Activated naive CD4-positive, alpha-beta T cell treated with anti-CD3 and anti-CD28 coated beads for 36 hours (primary cell): ENCODE data around the gene MAP3K2. TPM values are rescaled to one million over a fixed set of nuclear protein-coding genes. Genes with fewer than 3 reads are reported as not detected.

Source experiments
- CTCF ChIA-PET: fragments of 350-600 bp; sonication (Branson Sonifier 250); formaldehyde crosslinking; loops from one replicate; lab custom pipeline; 2021; ENCODE audit warnings: antibody characterized with exemption; lab: Charles Lee
- DNase-seq: peaks from one replicate; pipeline ENCODE4 v3.0.0-alpha.2; 2020
- H3K27ac Mint-ChIP-seq: one replicate; pipeline ENCODE4 v1.8.0; 2021; ENCODE audit warnings: mild to moderate bottlenecking, mixed read lengths
- H3K27me3 Mint-ChIP-seq: one replicate; pipeline ENCODE4 v1.8.0; 2021; ENCODE audit warnings: low read depth, mixed read lengths
- H3K36me3 Mint-ChIP-seq: one replicate; pipeline ENCODE4 v1.8.0; 2021; ENCODE audit warnings: low read depth, mixed read lengths
- H3K4me1 Mint-ChIP-seq: one replicate; pipeline ENCODE4 v1.8.0; 2021; ENCODE audit warnings: low read depth, mixed read lengths
- H3K4me3 Mint-ChIP-seq: one replicate; pipeline ENCODE4 v1.8.0; 2021; ENCODE audit warnings: mild to moderate bottlenecking, moderate library complexity, mixed read lengths
- H3K9me3 Mint-ChIP-seq: one replicate; pipeline ENCODE4 v1.8.0; 2021; ENCODE audit warnings: mixed read lengths
- intact Hi-C: fragments of 100-400 bp; cut with micrococcal nuclease; formaldehyde crosslinking; loops from one replicate; pipeline ENCODE4 v1.15.1; 2023
- total RNA-seq, 2 experiments: library from RNA; stranded (reverse); gene quantifications; one replicate each; pipeline ENCODE4 v1.2.3, GENCODE V29; 2021

The MAP3K2 gene
- total RNA-seq, 2 experiments from 2014 or later, result 27.1 to 27.4 TPM

- H3K27me3 Mint-ChIP-seq, result peaks cover 2% of the 10 kb centered on the region
- H3K4me1 Mint-ChIP-seq, result peaks cover 9% of the 10 kb centered on the region
- H3K27ac Mint-ChIP-seq, result no peak overlapping the region
- H3K36me3 Mint-ChIP-seq, result no peaks in the 10 kb centered on the region
- DNase-seq, result no peak
- CTCF ChIA-PET, result no interaction called here
- no peaks in the 10 kb centered on the region for H3K9me3 Mint-ChIP-seq
- H3K4me3 Mint-ChIP-seq, result no peak overlapping the region
- intact Hi-C loops, result no loop called here
These were observed 12.7 kb upstream of the MAP3K2 start for GRCh38 chr2:127400533-127400896.

- DNase-seq, result peak; percentile 60
- H3K36me3 Mint-ChIP-seq, result no peaks in the 10 kb centered on the region
- H3K9me3 Mint-ChIP-seq, result no peaks in the 10 kb centered on the region
- peaks cover 9% of the 10 kb centered on the region for H3K4me1 Mint-ChIP-seq
- H3K27ac Mint-ChIP-seq, result no peak overlapping the region
- intact Hi-C loops, result no loop called here
- no peaks in the 10 kb centered on the region for H3K27me3 Mint-ChIP-seq
- H3K4me3 Mint-ChIP-seq, result no peak overlapping the region
- CTCF ChIA-PET, result no interaction called here
These were observed 10.4 kb upstream of the MAP3K2 start for GRCh38 chr2:127398239-127398590.

GRCh38 chr2:127397568-127398238, 9.9 kb upstream of the MAP3K2 start:
- Mint-ChIP-seq H3K36me3 (no peaks in the 10 kb centered on the region), H3K27me3 (no peaks in the 10 kb centered on the region), H3K9me3 (no peaks in the 10 kb centered on the region), H3K4me1 (peaks cover 14% of the 10 kb centered on the region), H3K27ac (no peak overlapping the region), H3K4me3 (no peak overlapping the region)
- DNase-seq, result no peak
- intact Hi-C loops, result no loop called here
- CTCF ChIA-PET, result no interaction called here

GRCh38 chr2:127394492-127394891, 6.7 kb upstream of the MAP3K2 start:
- Mint-ChIP-seq H3K36me3 (no peaks in the 10 kb centered on the region), H3K4me1 (peaks cover 31% of the 10 kb centered on the region), H3K27me3 (no peaks in the 10 kb centered on the region), H3K9me3 (no peaks in the 10 kb centered on the region), H3K4me3 (no peak overlapping the region), H3K27ac (no peak overlapping the region)
- CTCF ChIA-PET, result no interaction called here
- intact Hi-C loops, result no loop called here
- DNase-seq, result no peak

- no peak overlapping the region for H3K4me3 Mint-ChIP-seq
- H3K27ac Mint-ChIP-seq, result peak overlapping the region; percentile 62
- CTCF ChIA-PET, result interaction anchor here (0.6 to 1.1 kb wide), 2 partner anchors 23 to 836 kb away, joined by 3 to 8 read pairs; no protein-coding TSS in a partner anchor
- peaks cover 39% of the 10 kb centered on the region for H3K4me1 Mint-ChIP-seq
- no peaks in the 10 kb centered on the region for H3K36me3 Mint-ChIP-seq
- intact Hi-C loops, result no loop called here
- no peaks in the 10 kb centered on the region for H3K9me3 Mint-ChIP-seq
- H3K27me3 Mint-ChIP-seq, result no peaks in the 10 kb centered on the region
- no peak for DNase-seq
These were observed 5.2 kb upstream of the MAP3K2 start for GRCh38 chr2:127392828-127393578.

- Mint-ChIP-seq H3K36me3 (no peaks in the 10 kb centered on the region), H3K4me3 (no peak overlapping the region), H3K9me3 (no peaks in the 10 kb centered on the region), H3K27me3 (no peaks in the 10 kb centered on the region), H3K4me1 (peaks cover 39% of the 10 kb centered on the region), H3K27ac (peak overlapping the region; percentile 62)
- DNase-seq, result no peak
- intact Hi-C loops, result no loop called here
- CTCF ChIA-PET, result interaction anchor here (0.6 to 1.1 kb wide), 2 partner anchors 24 to 836 kb away, joined by 3 to 8 read pairs; no protein-coding TSS in a partner anchor
These were observed 4.5 kb upstream of the MAP3K2 start for GRCh38 chr2:127392133-127392827.

- Mint-ChIP-seq H3K9me3 (no peaks in the 10 kb centered on the region), H3K36me3 (no peaks in the 10 kb centered on the region), H3K27me3 (no peaks in the 10 kb centered on the region), H3K4me3 (no peak overlapping the region), H3K4me1 (peaks cover 58% of the 10 kb centered on the region), H3K27ac (peak overlapping the region; percentile 76)
- DNase-seq, result peak; percentile 30
- CTCF ChIA-PET, result interaction anchor here (0.6 to 2.6 kb wide), 3 partner anchors 13 to 25 kb away, joined by 3 to 9 read pairs (median 8); no protein-coding TSS in a partner anchor
- intact Hi-C loops, result loop anchor here (2.0 to 5.0 kb wide), 4 partner anchors 283 to 733 kb away; partner anchors contain the start of genes BIN1, GYPC, SAP130 and WDR33
These were observed 2.1 kb upstream of the MAP3K2 start for GRCh38 chr2:127389778-127390435.

GRCh38 chr2:127388423-127389164, 819 bp upstream of the MAP3K2 start:
- CTCF ChIA-PET, result interaction anchor here (1.9 to 2.6 kb wide), 2 partner anchors 22 to 27 kb away, joined by 8 to 9 read pairs; no protein-coding TSS in a partner anchor
- Mint-ChIP-seq H3K27ac (peak overlapping the region; percentile 92), H3K9me3 (no peaks in the 10 kb centered on the region), H3K27me3 (no peaks in the 10 kb centered on the region), H3K4me1 (peaks cover 66% of the 10 kb centered on the region), H3K36me3 (peaks cover 7% of the 10 kb centered on the region), H3K4me3 (peak overlapping the region; percentile 81)
- intact Hi-C loops, result loop anchor here (1.0 to 5.0 kb wide), 7 partner anchors 22 to 731 kb away; partner anchors contain the start of genes BIN1, GYPC, POLR2D and SAP130
- DNase-seq, result peak; percentile 16

GRCh38 chr2:127386764-127387654, 766 bp downstream of the MAP3K2 start:
- Mint-ChIP-seq H3K36me3 (peaks cover 9% of the 10 kb centered on the region), H3K4me1 (peaks cover 68% of the 10 kb centered on the region), H3K27ac (peak overlapping the region; percentile 66), H3K9me3 (no peaks in the 10 kb centered on the region), H3K4me3 (peak overlapping the region; percentile 85), H3K27me3 (no peaks in the 10 kb centered on the region)
- CTCF ChIA-PET, result interaction anchor here (2.0 kb wide), 1 partner anchor 28 kb away, joined by 9 read pairs; no protein-coding TSS in a partner anchor
- peak; percentile 66 for DNase-seq
- intact Hi-C loops, result loop anchor here (1.0 to 5.0 kb wide), 5 partner anchors 29 to 730 kb away; partner anchors contain the start of genes GYPC, IWS1 and SAP130

- H3K4me1 Mint-ChIP-seq, result peaks cover 68% of the 10 kb centered on the region
- no peak for DNase-seq
- no peaks in the 10 kb centered on the region for H3K9me3 Mint-ChIP-seq
- intact Hi-C loops, result loop anchor here (2.0 to 5.0 kb wide), 3 partner anchors 305 to 729 kb away; partner anchors contain the start of genes GYPC and SAP130
- H3K27ac Mint-ChIP-seq, result no peak overlapping the region
- H3K27me3 Mint-ChIP-seq, result no peaks in the 10 kb centered on the region
- peaks cover 9% of the 10 kb centered on the region for H3K36me3 Mint-ChIP-seq
- CTCF ChIA-PET, result interaction anchor here (2.0 kb wide), 1 partner anchor 29 kb away, joined by 9 read pairs; no protein-coding TSS in a partner anchor
- H3K4me3 Mint-ChIP-seq, result peak overlapping the region; percentile 85
These were observed 1.5 kb downstream of the MAP3K2 start for GRCh38 chr2:127386246-127386645.
